ENCODE measurements around the gene FAHD1.
"Not testable (repeated sequence)": the region's sequence is repeated elsewhere in the genome, so short reads cannot be mapped to it uniquely, and the experiment has no call there.

FAHD1 gene

DNA sequence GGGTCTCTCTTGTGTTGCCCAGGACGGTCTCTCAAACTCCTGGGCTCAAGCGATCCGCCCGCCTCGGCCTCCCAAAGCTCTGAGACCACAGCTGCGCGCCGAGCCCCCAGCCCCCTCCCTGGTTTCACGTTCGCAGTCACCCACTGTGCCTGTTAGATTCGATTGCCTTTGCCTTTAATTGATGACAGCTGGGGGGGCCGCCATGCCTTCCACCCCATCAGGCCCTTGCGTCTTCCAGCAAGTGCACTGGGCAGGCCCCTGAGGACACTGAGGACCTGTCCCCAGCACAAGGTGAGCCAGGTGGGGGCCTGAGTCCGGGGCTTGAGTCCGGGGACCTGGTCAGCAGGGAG lies 36.8 kb upstream of the FAHD1 start:
- DNase-seq = no peak

DNA sequence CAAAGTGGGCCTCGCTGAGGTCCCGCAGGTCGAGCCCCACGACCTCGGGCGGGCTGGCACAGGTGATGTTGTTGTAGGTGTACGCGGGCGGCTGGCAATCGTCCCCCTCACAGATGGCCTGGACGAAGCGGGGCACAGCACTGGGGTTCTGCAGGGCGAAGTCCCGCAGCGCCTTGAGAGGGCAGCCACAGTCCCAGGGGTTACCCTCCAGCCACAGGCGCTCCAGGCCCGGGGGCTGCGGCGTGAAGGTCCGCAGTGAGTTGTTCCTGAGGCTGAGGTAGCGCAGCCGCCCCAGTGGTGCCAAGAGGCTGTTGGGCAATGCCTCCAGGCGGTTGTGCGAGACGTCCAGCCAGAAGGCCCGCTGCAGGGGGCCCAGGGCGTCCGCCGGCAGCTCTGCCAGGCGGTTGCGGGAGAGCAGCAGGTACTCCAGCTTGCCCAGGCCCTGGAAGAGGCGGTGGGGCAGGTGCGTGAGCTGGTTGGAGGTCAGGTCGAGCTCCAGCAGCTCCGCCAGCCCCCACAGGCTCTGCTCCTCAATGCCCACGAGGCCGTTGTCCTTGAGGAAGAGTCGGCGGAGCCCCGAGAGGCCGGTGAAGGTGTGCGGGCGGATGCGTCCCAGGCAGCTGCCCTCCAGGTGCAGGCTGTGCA lies 36.3 kb upstream of the FAHD1 start:
- no peak for DNase-seq

DNA sequence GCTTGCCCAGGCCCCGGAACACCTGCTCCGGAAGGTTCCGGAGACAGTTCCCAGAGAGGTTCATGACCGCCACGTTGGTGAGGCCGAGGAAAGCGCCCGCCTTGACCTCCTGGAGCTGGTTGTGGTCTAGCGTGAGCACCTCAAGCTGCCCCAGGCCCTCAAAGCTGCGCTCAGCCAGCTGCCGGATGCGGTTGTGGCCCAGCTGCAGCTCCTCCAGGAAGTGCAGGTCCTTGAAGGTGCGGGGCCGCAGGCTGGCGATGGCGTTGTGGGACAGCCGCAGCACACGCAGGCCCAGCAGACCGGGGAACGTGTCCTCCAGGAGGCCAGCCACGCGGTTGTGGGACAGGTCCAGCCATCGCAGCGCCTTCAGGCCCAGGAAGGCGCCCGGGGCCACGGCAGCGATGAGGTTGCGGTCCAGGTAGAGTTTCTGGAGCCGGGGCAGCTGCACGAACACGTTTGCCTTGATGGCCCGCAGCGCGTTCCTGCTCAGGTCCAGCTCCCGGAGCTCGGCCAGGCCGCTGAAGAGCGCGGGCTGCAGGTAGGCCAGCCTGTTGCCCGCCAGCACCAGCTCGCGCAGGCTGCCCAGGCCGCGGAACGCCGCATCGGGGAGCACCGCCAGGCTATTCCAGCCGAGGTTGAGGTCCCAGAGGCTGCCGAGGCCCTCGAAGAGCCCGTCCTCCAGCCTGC lies 35.6 kb upstream of the FAHD1 start:
- no peak for DNase-seq

DNA sequence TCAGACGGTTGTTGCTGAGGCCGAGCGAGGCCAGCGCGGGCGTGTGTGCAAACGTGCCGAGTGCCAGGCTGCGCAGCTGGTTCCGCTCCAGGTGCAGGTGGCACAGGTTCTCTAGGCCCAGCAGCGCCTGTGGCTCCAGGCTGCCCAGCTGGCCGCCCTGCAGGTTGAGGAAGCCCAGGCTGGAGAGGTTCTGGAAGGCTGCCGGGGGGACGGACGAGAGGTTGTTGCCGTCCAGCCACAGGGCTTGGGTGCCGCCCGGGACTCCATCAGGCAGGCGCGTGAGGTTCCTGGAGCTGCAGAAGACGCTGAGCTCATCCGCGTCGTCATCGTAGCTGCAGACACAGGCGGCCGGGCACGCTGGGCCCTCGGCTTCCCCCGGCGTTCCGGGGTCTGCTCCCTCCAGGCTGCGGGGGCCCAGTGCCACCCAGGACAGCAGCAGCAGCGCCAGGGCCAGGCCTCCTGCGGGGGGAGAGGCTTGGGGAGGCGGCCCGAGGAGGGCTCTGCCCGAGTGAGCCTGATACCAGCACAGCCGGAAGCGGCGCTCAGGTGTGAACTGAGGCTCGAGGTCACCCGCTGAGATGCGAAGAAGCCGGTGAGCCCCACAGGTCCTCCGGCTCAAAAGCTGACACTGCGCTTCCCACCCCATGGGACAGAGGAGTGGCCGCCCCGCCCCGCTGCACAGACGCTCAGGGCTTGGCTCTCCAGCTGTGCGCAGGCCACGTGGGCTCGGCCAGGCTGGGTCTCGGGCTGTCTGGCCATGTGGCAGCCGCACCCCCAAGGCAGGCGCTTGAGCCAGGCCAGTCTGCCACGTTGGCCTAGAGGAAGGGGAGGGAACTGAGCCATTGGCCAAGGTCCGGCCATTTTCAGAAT lies 34.8 kb upstream of the FAHD1 start:
- DNase-seq = no peak

DNA sequence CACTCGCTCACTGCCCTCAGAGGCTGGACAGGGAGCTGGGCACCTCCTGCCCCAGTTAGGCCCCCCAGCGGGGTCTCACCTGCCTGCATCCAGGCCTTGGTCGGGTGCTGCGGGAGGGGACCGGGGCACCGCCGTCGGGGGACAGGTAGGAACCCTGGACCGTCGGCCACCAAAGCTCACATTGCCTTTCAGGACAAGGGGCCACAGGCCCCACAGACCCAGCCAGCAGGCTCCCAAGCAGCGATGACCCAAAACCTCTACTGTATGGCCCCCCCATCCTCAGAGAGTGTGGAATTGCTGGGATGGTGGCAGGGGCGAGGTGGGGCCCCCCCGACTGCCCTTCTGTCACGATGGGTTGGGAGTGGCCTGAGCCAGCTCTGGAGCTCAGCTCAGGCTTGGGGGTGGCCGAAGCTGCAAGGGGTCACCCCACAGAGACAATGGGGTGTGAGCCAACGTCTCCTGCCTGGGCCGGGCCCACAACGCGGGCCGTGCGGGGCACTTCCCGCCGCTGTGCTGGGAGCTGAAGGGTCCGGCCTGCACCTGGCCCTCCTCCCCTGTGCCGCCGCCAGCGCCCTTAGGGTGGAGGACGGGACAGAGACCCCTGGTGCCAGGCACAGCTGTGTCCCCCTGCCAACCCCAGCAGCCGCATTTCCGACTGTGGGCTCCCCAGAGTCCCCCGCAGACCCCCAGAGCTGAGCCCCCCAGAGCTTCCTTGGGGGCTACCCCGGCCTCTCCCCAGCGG lies 34.0 kb upstream of the FAHD1 start:
- DNase-seq = no peak

DNA sequence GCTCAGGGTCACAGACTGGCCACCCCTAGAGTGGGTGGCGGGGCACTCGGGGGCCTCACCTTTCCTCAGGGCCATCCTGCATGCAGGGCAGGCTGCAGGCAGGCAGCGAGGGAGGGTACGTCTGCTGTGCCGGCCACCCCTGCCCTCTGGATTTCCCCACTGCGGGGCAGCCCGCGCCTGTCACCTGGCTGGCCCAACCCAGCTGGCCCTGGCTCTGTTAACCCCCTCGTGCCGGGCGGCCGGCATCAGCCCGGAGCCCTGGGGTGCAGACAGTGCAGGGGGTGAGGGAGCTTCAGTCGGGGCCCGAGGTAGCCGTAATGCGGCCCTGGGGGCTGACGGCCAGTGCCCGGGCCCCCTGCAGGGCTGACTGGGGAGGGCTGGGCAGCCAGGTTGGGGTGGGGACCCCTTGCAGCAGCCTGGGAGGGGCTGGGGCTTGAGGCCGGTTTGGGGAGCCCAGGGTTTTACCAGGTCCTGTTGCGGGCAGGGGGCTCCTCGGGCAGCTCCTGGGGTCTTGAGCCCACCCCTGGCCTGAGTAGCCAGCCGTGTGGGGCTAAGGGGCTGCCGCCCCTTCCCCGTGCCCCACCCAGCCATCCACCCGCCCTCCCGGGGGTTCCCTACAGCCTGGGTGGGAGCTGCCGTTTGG lies 33.3 kb upstream of the FAHD1 start, which contains the start of gene IGFALS:
Gene IGFALS (minus strand): TSS at position 128 of the 643 bp plus-strand sequence. CDS start 53 bp downstream, at position 75.
- no peak for DNase-seq

DNA sequence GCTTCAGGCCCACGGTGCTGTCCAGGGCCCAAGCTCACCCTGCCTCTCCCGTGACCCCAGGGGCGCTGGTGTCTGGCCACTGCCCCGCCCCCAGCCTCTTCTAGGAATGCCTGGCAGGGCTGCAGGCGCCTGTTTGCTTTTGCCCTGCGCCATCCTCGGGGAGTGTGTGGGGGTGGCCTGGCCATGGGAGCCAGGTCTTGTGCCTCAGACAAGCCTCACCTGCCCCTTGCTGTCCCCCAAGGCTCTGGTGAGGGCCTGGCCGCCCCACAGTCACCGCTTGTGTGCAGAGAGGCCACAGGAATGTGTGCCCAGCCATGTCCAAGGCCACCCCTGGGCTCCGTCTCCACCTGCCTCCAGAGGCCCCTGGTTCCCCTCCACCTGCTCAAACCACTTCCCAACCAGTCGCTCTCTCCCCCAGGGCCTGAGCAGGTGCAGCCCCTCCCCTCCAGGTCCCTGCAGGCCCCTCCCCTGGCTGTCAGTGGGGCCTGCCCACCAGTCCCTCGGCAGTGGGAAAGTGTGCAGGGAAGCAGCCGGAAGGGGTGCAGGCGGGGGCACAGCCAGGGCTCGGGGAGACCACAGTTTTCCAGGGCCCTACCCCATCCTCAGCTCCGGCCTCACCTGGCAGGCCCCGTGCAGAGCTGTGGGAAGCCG lies 32.7 kb upstream of the FAHD1 start:
- no peak for DNase-seq

DNA sequence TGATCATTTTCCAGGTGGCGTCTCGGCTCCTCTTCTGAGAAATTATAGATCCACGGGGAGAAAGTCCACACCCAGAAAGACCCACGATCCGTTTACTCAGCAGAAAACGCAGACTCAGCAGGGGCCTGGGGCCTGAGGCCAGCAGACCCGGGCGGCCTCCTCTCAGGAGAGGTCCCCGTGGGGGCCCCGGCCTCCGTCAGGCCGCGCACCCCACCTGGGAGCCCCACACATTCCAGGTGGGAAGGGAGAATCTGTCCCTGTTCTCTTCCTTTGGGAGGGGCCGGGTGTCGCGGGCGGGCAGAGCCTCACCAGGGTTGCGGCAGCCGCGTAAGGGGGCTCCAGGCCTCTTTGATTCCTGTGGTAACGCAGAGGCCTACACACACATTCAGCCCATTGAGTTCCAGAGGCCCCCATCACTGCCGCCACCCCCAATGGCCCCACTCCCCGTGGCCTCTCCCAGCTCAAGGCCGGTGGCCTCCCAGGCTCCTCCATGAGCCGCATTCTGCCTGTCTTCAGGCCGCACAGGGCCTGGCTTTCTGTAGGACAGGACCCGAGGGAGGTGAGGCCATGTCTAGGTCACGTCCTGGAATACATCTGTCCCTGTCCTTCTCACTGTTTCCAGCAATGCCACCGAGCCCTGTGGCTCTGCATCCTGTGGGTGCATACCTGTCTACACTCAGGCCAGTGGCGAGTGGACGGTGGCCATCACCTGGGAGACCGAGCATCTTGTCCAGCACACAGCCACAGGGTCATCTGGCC lies 31.9 kb upstream of the FAHD1 start:
- DNase-seq = no peak

DNA sequence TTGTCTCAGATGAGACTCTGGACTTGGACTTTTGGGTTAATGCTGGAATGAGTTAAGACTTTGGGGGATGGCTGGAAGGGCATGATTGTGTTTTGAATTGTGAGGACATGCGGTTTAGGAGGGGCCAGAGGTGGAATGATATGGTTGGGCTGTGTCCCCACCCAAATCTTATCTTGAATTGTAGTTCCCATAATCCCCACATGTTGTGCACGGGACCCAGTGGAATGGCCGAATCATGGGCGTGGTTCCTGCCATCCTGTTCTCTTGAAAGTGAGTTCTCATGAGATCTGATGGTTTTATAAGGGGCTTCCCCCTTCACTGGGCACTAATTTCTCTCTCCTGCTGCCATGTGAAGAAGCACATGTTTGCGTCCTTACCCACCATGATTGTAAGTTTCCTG lies 27.7 kb upstream of the FAHD1 start:
- not testable (repeated sequence) for DNase-seq

DNA sequence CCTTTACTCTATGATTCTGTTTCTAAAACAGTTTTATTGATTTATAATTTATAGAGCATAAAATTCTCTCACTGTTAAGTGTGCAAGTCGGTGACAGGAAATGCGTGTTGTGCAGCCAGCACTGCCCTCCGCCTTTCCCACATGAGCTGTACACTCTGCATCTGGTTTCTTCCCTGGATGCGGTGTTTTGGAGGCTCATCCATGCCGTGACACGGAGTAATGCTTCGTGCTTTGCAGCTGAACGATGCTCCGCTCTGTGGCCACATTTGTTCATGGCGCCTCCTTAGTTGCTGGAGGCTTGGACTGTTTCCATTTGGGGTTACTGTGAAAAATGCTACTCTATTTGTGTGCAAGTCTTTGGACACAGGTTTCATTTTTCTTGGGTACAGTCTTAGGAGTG lies 26.3 kb upstream of the FAHD1 start:
- DNase-seq = no peak

DNA sequence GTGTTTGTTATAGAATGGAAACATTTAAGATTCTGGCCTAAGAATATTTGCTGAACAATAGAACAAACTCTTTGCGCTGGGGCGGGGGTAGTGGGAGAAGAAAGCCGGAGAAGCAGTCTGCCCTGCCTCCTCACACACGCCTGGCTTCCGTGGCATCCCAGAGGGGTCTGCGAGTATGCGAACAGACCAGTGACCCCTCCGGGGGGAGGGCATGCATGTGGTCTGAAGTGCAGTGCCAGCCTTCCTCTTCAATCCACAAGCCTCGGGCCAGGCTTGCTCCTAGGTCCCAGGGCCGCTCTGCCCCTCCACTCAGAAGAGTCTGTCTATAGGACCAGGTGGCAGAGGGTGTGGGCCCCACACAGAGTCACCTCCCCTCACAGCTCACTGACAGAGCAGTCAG lies 19.4 kb upstream of the FAHD1 start:
- DNase-seq = no peak

DNA sequence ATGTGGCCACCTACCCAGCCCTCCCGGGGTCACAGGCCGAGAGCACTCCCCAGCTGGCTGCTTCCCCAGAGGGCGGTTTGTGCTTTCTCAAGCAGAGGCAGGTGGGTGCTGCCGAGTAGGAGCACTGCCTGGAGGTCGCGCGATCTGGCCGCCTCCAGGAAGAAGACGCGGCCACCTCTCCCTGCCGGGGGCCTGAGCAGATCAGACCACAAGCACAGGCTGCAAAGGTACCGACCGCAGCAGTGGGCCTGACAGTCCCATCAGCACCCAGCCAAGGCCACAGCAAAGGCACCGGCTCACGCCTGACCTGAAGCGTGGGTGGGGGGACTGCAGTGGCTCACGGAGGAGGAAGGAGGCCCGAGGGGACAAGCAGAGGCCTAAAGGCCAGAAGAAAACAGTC lies 18.3 kb upstream of the FAHD1 start:
- DNase-seq = no peak

DNA sequence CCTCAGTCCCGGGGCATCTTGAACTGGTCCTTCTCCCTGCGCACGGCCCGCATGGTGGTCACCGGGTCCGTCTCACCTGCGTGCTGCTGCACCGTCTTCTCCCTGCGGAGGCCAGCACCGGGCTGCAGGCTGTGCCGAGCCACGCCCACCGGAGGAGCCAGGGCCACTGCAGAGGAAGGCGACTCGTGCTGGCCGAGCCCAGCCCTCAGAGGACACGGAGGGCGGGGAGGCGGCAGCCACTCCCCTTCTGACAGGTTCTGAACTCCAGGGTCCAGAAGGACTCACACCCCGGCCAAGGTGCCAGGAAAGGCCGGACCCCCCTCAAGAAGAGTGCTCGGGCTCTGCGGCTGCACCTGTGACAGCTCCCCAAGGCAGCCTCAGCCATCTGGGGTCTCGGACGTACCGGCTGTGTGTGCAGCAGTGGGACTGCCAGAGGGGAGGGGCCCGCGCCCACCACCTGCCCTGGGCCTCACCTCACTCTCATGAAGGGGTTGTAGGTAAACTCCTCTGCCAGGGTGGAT lies 17.7 kb upstream of the FAHD1 start:
- DNase-seq = no peak

DNA sequence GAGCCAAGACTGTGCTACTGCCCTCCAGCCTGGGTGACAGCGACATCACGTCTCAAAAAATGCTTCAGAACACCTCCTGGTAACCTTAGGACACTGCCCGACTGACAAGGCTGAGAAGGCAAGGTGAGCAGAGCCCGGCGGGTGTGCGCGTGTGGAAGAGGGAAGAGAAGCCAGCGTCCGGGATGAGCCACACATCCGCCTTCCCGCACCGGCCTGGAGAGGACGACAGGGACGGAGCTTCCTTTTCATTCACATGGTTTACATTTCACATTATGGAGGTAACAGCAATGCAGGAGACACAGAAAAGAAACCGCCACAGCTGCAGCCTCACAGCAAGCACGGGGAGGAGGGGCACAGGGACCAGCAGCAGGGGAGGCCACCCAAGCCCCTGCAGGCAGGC lies 16.9 kb upstream of the FAHD1 start:
- no peak for DNase-seq

DNA sequence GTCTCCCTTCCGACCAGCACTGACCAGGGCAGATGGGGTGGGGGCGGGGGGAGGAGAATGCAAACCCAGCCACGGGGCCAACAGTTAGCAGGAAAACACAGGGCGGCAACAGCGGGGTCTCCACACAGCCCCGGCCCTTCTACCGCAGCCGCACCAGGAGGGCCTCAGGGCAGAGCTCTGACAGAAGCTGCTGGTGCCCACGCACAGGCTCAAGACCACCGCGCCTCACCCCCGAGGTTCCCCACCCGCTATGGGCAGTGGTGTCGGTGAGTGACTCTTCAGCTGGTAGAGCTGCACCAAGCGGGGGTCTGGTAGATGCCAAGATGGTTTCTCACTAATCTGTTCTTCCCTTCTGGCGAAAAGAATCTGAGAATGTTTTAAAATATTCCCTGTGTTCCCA lies 16.5 kb upstream of the FAHD1 start:
- DNase-seq = no peak

DNA sequence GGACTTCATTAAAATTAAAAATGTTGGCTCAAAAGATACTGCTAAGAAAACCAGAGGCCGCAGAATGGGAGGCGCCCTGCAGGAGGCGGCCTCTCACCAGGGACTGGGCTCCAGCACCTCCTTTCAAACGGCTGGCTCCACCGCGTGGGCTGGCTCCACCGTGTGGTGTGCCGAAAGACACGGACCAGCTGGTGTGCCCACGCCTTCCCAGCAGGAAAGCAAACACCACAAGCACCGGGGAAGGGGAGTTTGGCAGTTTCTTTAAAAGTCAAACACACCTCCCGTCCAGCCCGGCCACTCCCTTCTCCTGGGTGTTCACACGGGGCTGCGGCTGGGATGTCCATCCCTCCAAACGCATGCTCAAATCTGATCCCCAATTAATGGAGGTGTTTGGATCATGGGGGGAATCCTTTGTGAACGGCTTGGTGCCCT lies 14.3 kb upstream of the FAHD1 start:
- peak; percentile 69 to 84 (median 75) for DNase-seq

DNA sequence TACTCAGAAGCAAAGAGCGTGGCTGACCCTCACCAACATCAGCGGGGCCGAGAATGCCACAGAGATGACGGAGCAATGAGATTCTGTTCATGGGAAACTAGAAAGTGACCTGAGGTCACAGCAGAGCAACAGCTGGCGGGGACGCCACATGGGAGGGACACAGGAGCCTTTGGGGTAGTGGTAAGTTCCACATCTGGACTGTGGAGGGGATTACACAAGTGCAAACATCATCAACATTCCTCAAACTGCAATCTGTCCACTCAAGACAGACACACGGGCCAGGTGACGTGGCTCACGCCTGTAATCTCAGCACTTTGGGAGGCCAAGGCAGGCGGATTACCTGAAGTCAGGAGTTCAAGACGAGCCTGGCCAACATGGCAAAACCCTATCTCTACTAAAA lies 11.5 kb upstream of the FAHD1 start:
- no peak for DNase-seq

DNA sequence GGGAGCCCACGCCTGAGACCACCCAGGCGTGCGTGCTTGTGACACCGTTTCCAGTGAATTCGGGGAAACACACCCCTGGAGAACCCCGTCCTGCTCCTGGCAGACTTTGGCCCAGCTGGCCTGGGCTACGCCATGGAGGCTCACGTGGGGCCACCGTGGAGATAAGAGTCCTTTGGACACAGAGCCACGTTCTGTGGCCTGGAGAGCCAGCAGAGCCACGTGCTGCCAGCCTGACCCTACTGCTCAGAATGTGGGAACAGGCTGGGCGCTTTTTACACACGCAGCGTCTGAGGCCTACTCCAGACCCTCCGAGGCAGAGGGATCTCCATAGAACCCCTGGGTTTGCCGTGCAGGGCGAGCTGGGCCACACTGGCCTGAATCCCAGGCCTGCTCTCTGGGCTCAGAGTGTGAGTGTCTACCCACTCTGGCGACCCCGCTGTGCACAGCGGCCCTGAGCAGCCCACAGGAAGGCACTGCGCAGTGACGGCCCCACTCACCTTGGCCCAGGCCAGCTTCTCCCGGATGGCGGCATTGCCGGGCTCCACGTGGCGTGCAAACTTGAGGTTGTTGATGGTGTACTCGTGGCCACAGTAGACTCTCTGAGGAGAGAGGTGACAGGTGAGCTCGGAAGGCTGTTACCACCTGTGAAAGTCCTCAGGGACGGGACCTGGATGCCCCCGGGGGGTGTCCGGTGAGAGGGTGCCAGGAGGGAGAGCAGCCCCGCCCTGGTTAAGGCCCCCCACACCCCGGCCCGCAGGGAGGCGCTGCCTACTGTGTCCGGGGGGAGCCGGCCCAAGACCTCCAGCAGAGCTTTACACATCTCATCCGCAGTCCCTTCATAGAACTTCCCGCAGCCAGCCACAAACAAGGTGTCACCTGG lies 10.4 kb upstream of the FAHD1 start:
- no peak for DNase-seq

DNA sequence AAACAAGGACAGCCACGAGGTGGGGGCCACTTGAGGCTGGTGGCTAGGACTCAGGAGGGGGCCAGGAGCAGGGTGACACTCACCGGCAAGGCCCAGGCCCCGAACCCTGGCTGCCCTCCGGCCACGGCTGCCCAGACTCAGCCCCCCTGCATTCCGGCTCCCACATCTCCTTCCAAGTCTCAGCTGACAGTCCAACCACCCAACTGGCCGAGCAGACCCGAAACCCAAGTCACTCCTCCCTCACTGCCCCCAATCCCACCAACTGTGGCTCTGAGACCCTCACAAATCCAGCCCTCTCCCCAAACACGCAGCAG lies 9.8 kb upstream of the FAHD1 start:
- DNase-seq = no peak

DNA sequence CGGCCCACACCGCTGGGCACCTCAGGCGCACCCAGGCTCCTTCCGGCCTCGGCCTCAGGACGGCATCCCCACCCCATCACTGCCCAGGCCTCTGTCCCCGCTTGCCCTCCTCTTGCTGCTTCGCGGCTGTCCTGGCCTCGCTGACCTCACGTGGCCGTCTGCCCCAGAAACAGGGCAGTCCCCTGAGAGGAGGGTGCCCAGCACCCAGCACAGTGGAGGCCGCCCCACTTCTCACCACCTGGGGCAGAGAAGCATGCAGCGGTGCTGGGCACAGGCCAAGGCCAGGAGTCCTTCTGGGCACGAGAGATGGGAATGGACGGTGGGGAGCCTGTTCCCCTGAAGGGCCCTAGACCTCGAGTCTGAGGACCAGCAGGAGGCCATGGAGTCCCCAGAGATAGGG lies 9.3 kb upstream of the FAHD1 start:
- no peak for DNase-seq

All from suppressor macrophage treated with lipopolysaccharide for 1 hour (primary cell).